HG02973 (cell line): ENCODE measurements around the gene LIAS.
"Not testable (repeated sequence)": the region's sequence is repeated elsewhere in the genome, so short reads cannot be mapped to it uniquely, and the experiment has no call there.

Experiments
- ATAC-seq: cut with Tn5 transposase; IDR thresholded peaks from one replicate; pipeline ENCODE4 v1.9.1; 2021; ENCODE audit warnings: moderate library complexity; ENCODE audit not compliant: unreplicated experiment

The LIAS gene

DNA sequence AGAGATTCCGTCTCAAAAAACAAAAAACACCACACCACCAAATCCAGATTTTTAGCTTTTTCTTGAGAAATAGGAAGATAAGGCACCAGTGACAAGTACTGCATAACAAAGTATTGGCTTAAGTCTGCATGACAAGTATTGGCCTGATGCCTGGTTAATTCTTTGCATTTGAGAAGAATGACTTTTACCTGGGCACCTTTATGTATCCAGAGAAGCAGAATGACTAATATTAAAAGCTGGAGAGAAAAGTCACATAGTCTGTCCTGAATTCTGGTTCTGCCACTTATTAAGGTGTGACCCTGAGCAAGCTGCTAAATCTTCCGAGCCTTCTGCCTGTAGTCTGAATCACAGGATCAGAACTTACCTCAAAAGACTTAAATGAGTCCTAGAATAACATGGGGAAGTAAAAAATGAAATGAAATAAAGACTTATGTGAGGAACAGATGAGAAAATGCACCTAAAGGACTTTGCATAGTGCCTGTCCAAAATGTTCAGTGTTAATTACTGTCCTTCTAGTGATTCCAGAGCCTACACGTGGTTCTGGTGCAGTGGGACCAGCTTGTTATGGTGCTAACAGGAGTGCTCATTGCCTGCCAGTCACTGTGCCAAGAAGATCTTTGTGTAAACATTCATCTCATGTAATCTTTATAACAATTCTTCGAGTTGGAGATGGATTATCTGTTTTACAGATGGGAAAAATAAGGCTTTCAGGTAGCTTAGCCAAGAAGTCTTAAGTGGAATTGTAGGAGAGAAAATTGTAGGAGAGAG, 36.8 kb downstream of the LIAS start:
- no peak for ATAC-seq

GRCh38 chr4:39497909-39498726, 39.3 kb downstream of the LIAS start:
- ATAC-seq = no peak

GRCh38 chr4:39498727-39499020, 39.8 kb downstream of the LIAS start:
- no peak for ATAC-seq

DNA sequence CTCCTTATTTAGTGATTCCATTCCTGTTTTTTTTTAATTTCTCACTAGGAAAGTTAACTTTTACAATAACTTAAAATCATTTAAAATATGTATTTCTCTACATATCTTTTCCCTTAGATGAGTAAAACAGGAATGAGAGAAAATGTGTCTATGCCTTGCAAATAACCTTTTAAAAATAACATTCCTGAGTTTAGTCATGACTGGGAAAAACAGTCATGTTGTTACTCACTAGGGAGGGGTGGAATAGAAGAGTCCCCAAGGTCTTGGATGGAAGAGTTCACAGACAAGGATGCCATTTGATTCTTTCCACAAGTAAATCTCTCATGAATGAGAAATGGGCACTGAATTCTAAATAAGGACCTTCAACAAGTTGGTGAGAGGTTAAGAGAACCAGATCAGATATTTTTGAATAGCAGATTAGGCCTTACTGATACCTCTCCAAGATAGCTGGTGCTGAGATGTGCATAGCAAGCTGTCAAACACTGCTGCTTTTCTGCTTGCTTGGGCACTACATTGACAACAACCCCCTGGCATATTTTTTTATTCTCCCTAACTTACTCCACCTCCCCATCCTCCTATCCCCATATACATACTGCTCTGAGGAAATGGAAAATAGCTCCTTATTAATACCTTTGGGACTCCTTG, 43.3 kb downstream of the LIAS start:
- ATAC-seq = no peak

GRCh38 chr4:39502664-39503035, 43.8 kb downstream of the LIAS start:
- ATAC-seq = not testable (repeated sequence)

DNA sequence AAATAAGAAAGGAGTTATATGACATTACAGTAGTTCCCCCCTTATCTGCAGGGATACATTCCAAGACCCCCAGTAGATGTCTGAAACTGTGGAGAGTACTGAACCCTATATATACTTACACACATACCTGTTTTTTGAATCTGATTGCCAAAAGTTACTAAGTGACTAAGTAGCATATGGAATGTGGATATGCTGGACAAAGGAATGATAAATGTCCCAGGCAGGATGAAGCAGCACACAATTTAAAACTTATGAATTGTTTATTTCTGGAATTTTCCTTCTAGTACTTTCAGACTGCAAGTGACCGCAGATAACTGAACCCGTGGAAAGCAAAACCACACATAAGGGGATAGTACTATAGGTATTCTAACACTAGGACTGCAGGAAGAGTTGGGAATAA, 45.7 kb downstream of the LIAS start:
- no peak for ATAC-seq

DNA sequence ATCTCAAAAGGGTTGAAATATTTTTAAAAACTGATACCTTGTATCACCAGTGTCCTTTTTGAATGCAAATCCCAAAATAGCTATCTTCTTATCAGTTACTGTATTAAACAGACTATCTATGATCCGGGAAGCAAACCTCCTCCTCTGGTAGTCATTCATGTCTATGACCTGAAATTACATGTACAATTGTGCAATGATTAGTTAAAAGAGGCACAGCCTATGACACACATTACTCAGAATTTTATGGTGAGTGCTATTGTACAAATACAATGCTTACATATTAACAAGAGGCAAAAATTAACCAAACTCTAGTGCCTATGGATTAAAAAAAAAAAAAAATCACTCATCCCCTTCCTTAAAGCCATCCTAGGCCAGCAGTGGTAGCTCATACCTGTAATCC, 46.7 kb downstream of the LIAS start:
- ATAC-seq = no peak

DNA sequence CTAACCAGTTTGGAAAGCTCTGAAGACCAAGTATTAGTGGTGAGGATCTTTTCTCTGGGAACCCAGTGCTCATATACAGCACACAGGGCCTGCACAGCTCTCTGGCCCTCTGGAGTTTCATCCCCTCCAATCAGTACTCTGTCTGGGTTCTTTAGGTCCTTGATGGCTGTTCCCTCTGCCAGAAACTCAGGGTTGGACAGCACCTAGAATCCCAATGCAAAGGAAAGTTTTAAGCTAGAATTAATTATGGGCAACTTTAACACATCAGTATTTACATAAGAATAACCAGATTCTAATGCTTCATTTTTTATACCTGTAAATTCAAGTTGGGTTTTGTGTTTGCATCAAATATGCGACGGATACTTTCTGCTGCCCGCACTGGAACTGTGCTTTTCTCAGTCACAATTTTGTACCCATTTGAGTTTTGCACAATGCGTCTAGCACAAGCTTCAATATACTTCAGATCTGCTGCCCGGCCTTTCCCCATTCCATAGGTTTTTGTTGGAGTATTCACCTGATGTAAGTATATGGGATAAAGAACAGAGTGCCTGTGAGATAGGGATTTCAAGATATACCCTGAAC, 51.6 kb downstream of the LIAS start:
- no peak for ATAC-seq

GRCh38 chr4:39514266-39514665, 55.4 kb downstream of the LIAS start:
- ATAC-seq = not testable (repeated sequence)

- no peak for ATAC-seq
Observed at GRCh38 chr4:39514888-39515401, 56.1 kb downstream of the LIAS start.

DNA sequence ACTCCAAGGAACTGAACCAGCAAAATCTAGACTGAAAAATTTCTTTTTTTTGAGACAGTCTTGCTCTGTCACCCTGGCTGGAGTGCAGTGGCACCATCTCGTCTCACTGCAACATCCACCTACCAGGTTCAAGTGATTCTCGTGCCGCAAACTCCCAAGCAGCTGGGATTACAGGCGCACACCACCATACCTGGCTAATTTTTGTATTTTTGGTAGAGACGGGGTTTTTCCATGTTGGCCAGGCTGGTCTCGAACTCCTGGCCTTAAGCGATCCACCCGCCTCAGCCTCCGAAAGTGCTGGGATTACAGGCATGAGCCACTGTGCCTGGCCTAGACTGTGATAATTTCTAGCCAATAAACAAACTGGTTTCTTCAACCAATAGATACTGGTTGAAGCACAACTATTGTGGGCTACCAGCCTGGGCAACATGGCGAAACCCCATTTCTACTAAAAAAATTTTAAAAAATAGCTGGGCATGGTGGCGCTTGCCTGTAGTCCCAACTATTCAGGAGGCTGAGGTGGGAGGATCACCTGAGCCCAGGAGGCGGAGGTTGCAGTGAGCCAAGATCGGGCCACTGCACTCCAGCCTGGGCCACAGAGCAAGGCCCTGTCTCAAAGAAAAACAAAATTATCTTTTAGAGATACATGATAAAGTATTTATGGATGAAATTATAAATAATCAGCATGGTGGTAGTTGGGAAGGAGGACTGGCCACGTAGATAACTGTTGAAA, 57.0 kb downstream of the LIAS start:
- ATAC-seq = not testable (repeated sequence)

GRCh38 chr4:39516407-39516966, 57.6 kb downstream of the LIAS start:
- ATAC-seq = no peak

GRCh38 chr4:39518484-39518883, 59.6 kb downstream of the LIAS start:
- ATAC-seq = no peak

DNA sequence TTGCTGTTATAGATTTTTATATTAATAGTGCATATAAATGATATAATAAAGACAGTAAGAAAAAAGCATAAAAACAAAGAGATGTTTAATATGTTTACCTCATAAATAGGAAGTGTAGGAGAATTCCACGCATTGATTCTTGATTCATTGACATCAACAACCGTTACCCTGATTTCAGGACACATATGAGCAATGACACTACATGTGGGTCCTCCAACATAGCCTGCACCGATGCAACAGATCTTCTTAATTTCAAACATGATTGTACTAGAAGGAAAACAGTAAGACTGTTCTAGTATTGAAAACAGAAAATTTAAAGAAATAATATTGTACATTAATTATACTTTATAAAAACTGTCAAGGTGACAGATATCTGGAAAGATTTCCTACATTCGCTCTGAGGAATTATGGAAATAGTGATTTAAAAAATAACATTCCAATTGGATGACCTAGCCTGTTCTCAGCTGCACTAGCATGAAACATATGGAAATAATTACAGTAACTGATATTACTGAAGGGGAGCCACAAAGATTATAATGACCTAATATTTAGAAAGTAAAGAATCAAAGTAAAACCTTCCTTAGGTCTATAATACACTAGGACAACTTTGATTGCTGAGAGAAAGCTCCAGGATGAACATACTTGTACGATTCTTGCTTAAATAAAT, 62.5 kb downstream of the LIAS start:
- no peak for ATAC-seq

- no peak for ATAC-seq
Observed at GRCh38 chr4:39522068-39522467, 63.2 kb downstream of the LIAS start.

- ATAC-seq = no peak
Observed at GRCh38 chr4:39524161-39524957, 65.5 kb downstream of the LIAS start.

- ATAC-seq = no peak
Observed at GRCh38 chr4:39525822-39526690, 67.2 kb downstream of the LIAS start.

GRCh38 chr4:39526765-39527295, 68.0 kb downstream of the LIAS start:
- no peak for ATAC-seq
